HCT116 (cell line): ENCODE data around the gene CHRD. TPM values are rescaled to one million over a fixed set of nuclear protein-coding genes. Genes with fewer than 3 reads are reported as not detected.

ENCODE experiments used
- ATAC-seq: fragments of 200-7000 bp; cut with Tn5 transposase; 2 replicates; pipeline ENCODE4 v1.9.1; 2020; ENCODE audit warnings: mild to moderate bottlenecking, moderate library complexity
- BruUV-seq: library from RNA; stranded (reverse); fragments of 400-500 nt; replicated peaks from 2 replicates; lab custom pipeline; 2021; lab: Mats Ljungman, UMichigan
- CTCF ChIA-PET: fragments of 300-600 bp; sonication (Branson Sonifier 250); formaldehyde crosslinking; loops from one replicate; lab custom pipeline; 2021; ENCODE audit warnings: antibody characterized with exemption; lab: Charles Lee
- POLR2A ChIA-PET: fragments of 300-600, 350-600 bp; sonication (Branson Sonifier 250); formaldehyde crosslinking; loops from one replicate; lab custom pipeline; 2021; ENCODE audit warnings: antibody characterized with exemption; lab: Charles Lee
- RAD21 ChIA-PET, 2 experiments: fragments of 300-600 bp; sonication (Branson Sonifier 250); formaldehyde crosslinking; loops; one replicate each; lab custom pipeline; 2023; ENCODE audit warnings: low total read pairs in 2 of 2; ENCODE audit not compliant: uncharacterized antibody in 2 of 2, unreplicated experiment in 2 of 2, low non-redundant PET in 1 of 2; lab: Charles Lee
- DNase-seq: peaks from one replicate; pipeline ENCODE4 v3.0.0-alpha.2; 2010; ENCODE audit warnings: low read depth, low spot score
- H2AFZ ChIP-seq: fragments of 200-600 bp; shearing (Covaris generic), sonication (generic); 2 replicates; pipeline ENCODE4 v1.6.1; 2017; ENCODE audit warnings: low read depth, mixed run types, mixed read lengths, antibody characterized with exemption, low read length; ENCODE audit not compliant: poor library complexity, severe bottlenecking
- H3K27ac ChIP-seq: 2 replicates; pipeline ENCODE4 v1.5.1; 2012; ENCODE audit warnings: low read depth, low read length
- H3K27me3 ChIP-seq: fragments of 200-600 bp; sonication (generic); 2 replicates; pipeline ENCODE4 v1.6.1; 2016; ENCODE audit warnings: mixed run types, low read length, mixed read lengths; ENCODE audit not compliant: insufficient read depth
- H3K36me3 ChIP-seq, 2 experiments: fragments of 200-500 bp in 1 of 2; fragments of 200-600 bp in 1 of 2; sonication (Bioruptor generic) in 1 of 2; sonication (generic) in 1 of 2; 2 replicates each; pipeline versions ENCODE4 v1.5.1 to v1.6.1; 2014 to 2016; ENCODE audit warnings: low read length in 2 of 2, inconsistent platforms in 1 of 2, mixed read lengths in 1 of 2, mixed run types in 1 of 2; ENCODE audit not compliant: insufficient read depth in 2 of 2, control insufficient read depth in 1 of 2
- H3K4me1 ChIP-seq, 2 experiments: fragments of 200-600 bp in 1 of 2; sonication (generic) in 1 of 2; 2 replicates each; pipeline versions ENCODE4 v1.5.1 to v1.6.1; 2012 to 2017; ENCODE audit warnings: low read length in 2 of 2, inconsistent platforms in 1 of 2, mild to moderate bottlenecking in 1 of 2, mixed read lengths in 1 of 2, mixed run types in 1 of 2, moderate library complexity in 1 of 2; ENCODE audit not compliant: insufficient read depth in 2 of 2, control insufficient read depth in 1 of 2
- H3K4me2 ChIP-seq: fragments of 200-600 bp; sonication (generic); 2 replicates; pipeline ENCODE4 v1.6.1; 2017; ENCODE audit warnings: mixed run types, low read length, mixed read lengths
- H3K4me3 ChIP-seq, 2 experiments: fragments of 200-600 bp in 1 of 2; sonication (generic) in 1 of 2; replicated peaks in 1 of 2; 2 replicates each; pipeline ENCODE4 v1.5.1; 2011 to 2016; ENCODE audit warnings: low read length in 2 of 2, control low read depth in 1 of 2, low read depth in 1 of 2, mild to moderate bottlenecking in 1 of 2, mixed read lengths in 1 of 2, mixed run types in 1 of 2
- H3K79me2 ChIP-seq: fragments of 200-600 bp; sonication (generic); 2 replicates; pipeline ENCODE4 v1.6.1; 2017; ENCODE audit warnings: mild to moderate bottlenecking, mixed run types, low read length, moderate library complexity, mixed read lengths; ENCODE audit not compliant: insufficient read depth
- H3K9ac ChIP-seq: fragments of 200-600 bp; sonication (generic); 2 replicates; pipeline ENCODE4 v1.6.1; 2016; ENCODE audit warnings: low read length, mixed read lengths
- H3K9me2 ChIP-seq: fragments of 200-600 bp; sonication (generic), shearing (Covaris generic); 2 replicates; pipeline ENCODE4 v1.6.1; 2017; ENCODE audit warnings: mixed run types, mild to moderate bottlenecking, moderate library complexity; ENCODE audit not compliant: insufficient read depth
- H3K9me3 ChIP-seq, 2 experiments: fragments of 200-500 bp in 1 of 2; fragments of 200-600 bp in 1 of 2; sonication (Bioruptor generic) in 1 of 2; sonication (generic) in 1 of 2; 2 replicates each; pipeline ENCODE4 v1.6.1; 2014 to 2017; ENCODE audit warnings: low read length in 2 of 2, mixed read lengths in 2 of 2, inconsistent platforms in 1 of 2, low read depth in 1 of 2, mild to moderate bottlenecking in 1 of 2, mixed run types in 1 of 2, moderate library complexity in 1 of 2; ENCODE audit not compliant: control insufficient read depth in 1 of 2, insufficient read depth in 1 of 2
- H4K20me1 ChIP-seq: fragments of 200-600 bp; sonication (generic), shearing (Covaris generic); 2 replicates; pipeline ENCODE4 v1.6.1; 2017; ENCODE audit warnings: mixed run types, mild to moderate bottlenecking, moderate library complexity; ENCODE audit not compliant: insufficient read depth
- CEBPB ChIP-seq: IDR thresholded peaks from 2 replicates; pipeline ENCODE4 v1.6.1; 2012; ENCODE audit warnings: low read depth
- EGR1 ChIP-seq: IDR thresholded peaks from 2 replicates; pipeline ENCODE4 v1.6.1; 2012; ENCODE audit warnings: low read depth
- EZH2 ChIP-seq: fragments of 200-600 bp; sonication (generic); IDR thresholded peaks from 2 replicates; pipeline ENCODE4 v1.6.1; 2017; ENCODE audit warnings: antibody characterized with exemption, mixed run types
- EZH2phosphoT487 ChIP-seq: fragments of 200-600 bp; IDR thresholded peaks from 2 replicates; pipeline ENCODE4 v1.6.1; 2018; ENCODE audit warnings: antibody characterized with exemption, borderline replicate concordance
- FOSL1 ChIP-seq: IDR thresholded peaks from 2 replicates; pipeline ENCODE4 v1.6.1; 2012; ENCODE audit warnings: low read depth
- MAX ChIP-seq: IDR thresholded peaks from 2 replicates; pipeline ENCODE4 v1.6.1; 2012
- POLR2AphosphoS5 ChIP-seq: IDR thresholded peaks from 2 replicates; pipeline ENCODE4 v1.6.1; 2011; ENCODE audit warnings: mild to moderate bottlenecking, low read depth, low read length, moderate library complexity
- REST ChIP-seq: IDR thresholded peaks from 2 replicates; pipeline ENCODE4 v1.6.1; 2012; ENCODE audit warnings: low read depth
- SRF ChIP-seq: IDR thresholded peaks from 2 replicates; pipeline ENCODE4 v1.6.1; 2012; ENCODE audit warnings: low read depth
- TCF7L2 ChIP-seq: IDR thresholded peaks from 2 replicates; pipeline ENCODE4 v1.7.0; 2011; ENCODE audit warnings: borderline replicate concordance, inconsistent platforms; ENCODE audit not compliant: insufficient read depth, insufficient read length; ENCODE audit errors: extremely low read depth
- intact Hi-C: fragments of 100-400 bp; cut with micrococcal nuclease; formaldehyde crosslinking; loops from 2 replicates; pipeline ENCODE4 v1.10.0; 2022
- total RNA-seq: library from RNA; stranded (reverse); gene quantifications from one replicate; pipeline ENCODE4 v1.2.1, GENCODE V29; 2021; ENCODE audit not compliant: unreplicated experiment

CHRD gene
- total RNA-seq, 1 experiment from 2014 or later, result 8.0 TPM

- TF ChIP-seq REST (no peak), EZH2phosphoT487 (no peak)
Observed at GRCh38 chr3:184352149-184352785, 27.6 kb upstream of the CHRD start (continued).

GRCh38 chr3:184352897-184353545, 26.8 kb upstream of the CHRD start:
- peaks cover 21 to 24% of the 10 kb centered on the region in 2 experiments; a peak in 3 of 4 replicates for H3K36me3 ChIP-seq
- no peak for TF ChIP-seq SRF
- TF ChIP-seq EZH2phosphoT487, result no peak
- TF ChIP-seq EZH2, result no peak
- no peak for TF ChIP-seq TCF7L2
- no peak for TF ChIP-seq FOSL1
- TF ChIP-seq EGR1, result no peak
- TF ChIP-seq POLR2AphosphoS5, result no peak
- TF ChIP-seq MAX, result no peak
- TF ChIP-seq CEBPB, result no peak
- no peak for TF ChIP-seq REST
- POLR2A ChIA-PET, result no interaction called here
- intact Hi-C loops, result no loop called here
- no peak for DNase-seq
- H3K79me2 ChIP-seq, result no peaks in the 10 kb centered on the region
- CTCF ChIA-PET, result no interaction called here
- no TSS peak for BruUV-seq
- no peaks in the 10 kb centered on the region for H4K20me1 ChIP-seq
- H3K9me3 ChIP-seq, result no peaks in the 10 kb centered on the region
- no peak overlapping the region for H3K4me2 ChIP-seq
- no peaks in the 10 kb centered on the region for H3K27me3 ChIP-seq
- no peak overlapping the region for H3K27ac ChIP-seq
- peaks cover 0 to 3% of the 10 kb centered on the region in 2 experiments; a peak in 1 of 4 replicates for H3K4me1 ChIP-seq
- ATAC-seq, result no peak
- no peak overlapping the region for H2AFZ ChIP-seq
- no peaks in the 10 kb centered on the region for H3K9me2 ChIP-seq
- RAD21 ChIA-PET, result no interaction called here
- no peak overlapping the region for H3K9ac ChIP-seq
- H3K4me3 ChIP-seq, result no peak overlapping the region
